GM21529 (cell line): ENCODE results near the gene SORBS2.
A peak's percentile ranks its signal among the peaks of the same experiment; 100 is the strongest.

ENCODE experiments used
- ATAC-seq: cut with Tn5 transposase; IDR thresholded peaks from one replicate; pipeline ENCODE4 v1.9.1; 2021; ENCODE audit not compliant: unreplicated experiment

SORBS2 gene

DNA sequence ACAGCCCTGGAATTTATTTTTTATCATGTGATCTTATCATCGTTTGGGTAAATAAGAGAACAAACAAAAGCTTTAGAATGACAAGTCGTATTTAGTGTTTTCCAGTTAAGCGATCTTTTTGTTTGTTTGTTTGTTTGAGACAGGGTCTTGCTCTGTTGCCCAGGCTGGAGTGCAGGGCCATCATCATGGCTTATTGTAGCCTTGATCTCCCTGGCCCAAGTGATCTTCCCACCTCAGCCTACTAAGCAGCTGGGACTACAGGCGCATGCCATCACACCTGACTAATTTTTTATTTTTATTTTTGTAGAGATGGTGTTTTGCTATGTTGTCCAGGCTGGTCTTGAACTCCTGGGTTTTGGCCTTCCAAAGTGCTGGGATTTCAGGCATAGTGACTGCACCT lies 219.6 kb downstream of the SORBS2 start:
- ATAC-seq, result no peak

GRCh38 chr4:185591679-185592141 lies 220.3 kb downstream of the SORBS2 start:
- no peak for ATAC-seq

- ATAC-seq, result no peak
These were observed 221.0 kb downstream of the SORBS2 start for GRCh38 chr4:185590982-185591381.

DNA sequence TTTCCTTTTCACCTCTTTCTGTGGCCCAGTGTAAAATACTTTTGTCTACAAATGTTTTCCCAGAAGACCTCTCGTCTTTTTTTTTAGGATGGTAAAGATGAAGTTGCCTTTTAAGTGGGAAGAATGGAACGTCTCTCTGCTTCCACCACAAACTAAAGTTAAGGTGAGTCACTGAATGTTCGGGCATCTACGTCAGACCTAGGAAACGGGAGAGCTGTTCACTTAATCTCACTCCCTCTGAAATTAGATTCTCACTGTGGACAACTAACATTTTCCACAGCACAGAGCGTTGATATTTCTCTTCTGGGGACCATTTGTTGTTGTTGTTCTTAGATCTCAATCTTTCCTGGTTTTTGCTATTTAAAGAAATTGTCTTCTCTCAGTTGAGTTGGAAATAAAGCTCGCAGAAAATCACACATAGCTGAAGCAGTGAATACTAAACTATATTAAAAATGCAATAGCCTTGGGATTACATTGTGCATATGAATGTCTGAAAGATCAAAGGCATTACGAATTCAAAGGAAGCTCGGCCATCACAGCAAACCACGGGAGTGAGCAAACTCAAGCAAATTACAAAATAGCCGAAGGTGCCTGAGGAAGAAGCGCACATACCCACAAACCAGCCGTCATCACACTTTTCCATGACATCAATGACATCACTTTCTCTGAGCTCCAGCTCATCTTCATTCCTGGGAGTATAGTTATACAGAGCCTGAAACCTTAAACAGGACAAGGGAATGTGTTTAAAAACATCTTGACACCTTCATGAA lies 222.7 kb downstream of the SORBS2 start:
- ATAC-seq, result no peak

DNA sequence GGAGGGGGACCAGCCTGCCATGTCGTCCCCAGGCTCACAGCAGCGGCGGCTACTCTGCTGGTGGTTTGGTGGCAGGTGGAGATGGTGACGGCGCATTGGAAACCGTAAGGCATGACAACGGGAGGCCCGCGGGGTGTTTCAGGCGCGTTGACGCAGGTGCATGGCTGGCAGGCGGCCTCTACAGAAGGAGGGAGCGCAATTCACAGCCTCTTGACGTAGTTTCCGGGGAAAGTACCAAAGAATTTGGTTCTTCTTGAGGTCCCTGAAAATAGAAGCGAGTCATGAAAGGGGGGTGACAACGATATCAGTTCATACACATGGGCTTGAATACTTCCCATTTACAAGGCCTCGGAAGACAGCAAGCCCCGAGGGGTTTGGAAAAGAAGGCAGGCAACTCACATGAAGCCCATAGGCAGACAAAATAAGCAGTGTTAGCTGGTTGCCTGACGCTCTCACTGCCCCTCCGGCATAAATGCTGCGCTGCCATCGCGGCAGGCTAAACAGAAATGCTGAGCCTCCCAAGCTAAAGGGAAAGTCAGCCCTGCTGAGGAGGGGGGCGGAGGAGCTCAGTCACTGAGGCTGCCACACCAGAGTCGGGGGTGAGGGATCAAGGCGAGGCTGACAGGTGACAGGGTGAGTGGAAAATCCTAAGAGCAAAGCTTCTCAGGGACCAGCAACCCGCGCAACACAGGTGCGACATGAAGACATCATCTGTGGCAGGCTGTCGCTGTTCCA lies 224.4 kb downstream of the SORBS2 start:
- ATAC-seq, result peak; percentile 99

DNA sequence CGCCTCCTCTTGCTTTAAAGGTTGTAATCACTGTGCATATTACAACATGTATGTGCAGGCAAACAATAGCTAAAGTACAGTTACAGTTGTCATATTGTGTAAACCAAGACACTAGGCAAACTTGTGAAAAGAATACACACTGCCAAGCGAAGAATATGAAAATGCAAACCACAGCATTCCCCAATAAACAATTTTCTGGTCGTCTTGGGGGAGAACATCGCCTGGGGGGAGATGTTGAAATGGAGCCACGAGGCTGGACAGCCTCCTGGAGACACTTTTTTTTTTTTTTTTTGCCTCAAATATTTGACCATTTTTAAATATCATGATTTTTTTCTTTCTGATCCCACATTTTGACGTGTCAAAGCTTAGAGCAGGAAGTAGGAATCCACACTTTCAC lies 225.0 kb downstream of the SORBS2 start:
- ATAC-seq, result no peak

- no peak for ATAC-seq
These were observed 226.8 kb downstream of the SORBS2 start for GRCh38 chr4:185585211-185585610.

DNA sequence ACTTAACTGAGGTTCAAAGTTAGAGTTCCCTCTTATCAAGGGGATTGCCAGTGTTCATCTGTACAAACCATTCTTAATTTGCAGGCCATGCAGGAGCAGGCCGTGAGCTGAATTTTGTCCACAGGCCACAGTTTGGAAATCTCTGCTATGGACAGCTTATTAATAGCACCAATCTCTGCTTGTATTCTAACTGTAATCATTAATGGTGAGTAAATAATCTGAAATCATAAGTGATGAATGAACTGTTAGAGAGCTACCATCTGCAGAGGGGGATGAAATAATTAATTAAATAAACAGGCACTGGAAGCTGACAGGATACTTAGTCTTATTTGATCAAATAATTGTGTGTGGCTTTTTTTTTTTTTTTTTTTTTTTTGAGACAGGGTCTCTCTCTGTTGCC lies 228.2 kb downstream of the SORBS2 start:
- ATAC-seq, result no peak

- ATAC-seq, result no peak
These were observed 229.2 kb downstream of the SORBS2 start for GRCh38 chr4:185582651-185583400.

DNA sequence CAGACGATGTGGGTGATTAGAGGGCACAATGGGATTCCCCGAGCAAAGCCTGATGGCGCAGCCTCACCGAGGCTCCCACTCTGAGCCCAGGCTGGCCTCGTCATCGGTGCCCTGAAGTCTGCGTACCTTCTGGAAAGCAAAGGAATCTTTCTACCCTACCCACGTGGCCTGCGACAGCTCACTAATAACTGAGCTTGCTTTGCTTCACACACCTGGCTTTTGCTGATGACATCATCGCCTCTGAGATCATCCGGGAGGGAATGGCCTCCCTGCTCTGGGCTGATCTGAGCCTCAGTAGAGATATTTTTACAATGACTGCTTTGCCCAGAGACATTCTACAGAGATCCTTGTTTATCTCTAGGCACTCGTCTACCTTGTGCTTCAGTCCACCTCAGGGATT lies 231.3 kb downstream of the SORBS2 start:
- ATAC-seq, result no peak

- no peak for ATAC-seq
These were observed 233.7 kb downstream of the SORBS2 start for GRCh38 chr4:185578284-185578683.

DNA sequence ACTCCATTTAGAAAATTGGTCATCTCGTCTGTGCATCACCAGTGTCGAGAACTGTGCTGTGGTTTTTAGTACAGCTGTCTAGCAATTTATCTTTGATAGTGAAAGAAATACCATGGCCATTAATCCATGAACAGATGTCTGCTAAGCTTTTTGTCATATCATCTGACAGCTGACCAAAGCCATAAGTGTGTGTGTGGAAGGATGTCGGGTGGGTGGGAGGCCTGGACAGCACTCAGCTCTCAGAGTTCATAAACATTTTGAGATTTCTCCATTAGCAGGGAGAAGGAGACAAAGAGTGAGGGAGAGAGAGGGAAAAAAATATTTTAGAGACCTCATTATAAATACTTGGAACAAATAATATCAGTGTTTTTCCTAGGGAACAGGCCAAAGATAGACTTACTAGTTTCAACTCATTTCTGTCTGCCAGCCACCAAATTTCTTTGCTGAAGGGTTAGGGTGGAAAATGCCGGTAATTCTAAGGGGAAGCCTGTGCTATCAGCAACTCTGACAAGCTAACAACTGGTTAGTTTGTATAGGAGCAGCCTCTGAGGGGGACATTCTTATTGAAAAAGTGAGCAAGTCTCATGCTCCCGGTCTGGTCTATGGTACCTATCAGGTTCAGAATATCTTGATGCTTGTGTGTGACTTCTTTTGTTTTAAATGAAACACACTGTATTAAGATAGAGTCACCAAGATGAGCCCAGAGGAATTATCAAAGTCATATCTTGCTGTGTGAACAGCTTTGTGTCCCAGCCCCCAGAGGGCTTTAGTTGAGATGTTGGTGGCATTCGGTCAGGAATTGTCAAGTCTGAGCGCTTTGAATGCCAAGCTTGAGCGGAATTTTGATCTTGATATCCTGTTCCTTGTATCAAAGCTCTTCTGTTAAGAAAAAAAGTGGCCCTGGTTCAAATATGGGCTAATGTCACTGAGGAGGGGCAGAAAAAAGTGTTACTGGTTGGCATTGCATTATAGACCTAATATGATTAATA lies 234.7 kb downstream of the SORBS2 start:
- ATAC-seq, result no peak

GRCh38 chr4:185576314-185576961 lies 235.6 kb downstream of the SORBS2 start:
- no peak for ATAC-seq

GRCh38 chr4:185573651-185574199 lies 238.3 kb downstream of the SORBS2 start:
- ATAC-seq, result no peak

DNA sequence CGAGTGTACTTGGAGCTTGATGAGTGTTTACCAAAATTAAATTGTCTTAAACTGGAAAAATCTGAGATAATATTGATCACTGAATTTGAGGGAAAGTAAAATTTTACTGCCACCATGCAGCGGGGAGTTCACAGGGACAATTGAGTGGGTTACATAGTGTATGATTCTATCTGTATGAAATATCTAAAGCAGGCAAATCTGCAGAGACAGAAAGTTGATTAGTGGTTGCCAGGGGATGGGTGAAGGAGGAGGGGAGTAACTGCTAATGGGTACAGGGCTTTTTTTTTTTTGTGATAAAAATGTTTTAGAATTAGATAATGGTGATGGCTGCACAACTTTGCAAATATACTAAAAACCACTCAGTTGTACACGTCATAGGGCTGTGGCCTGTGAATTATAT lies 241.3 kb downstream of the SORBS2 start:
- no peak for ATAC-seq

GRCh38 chr4:185567381-185568376 lies 244.3 kb downstream of the SORBS2 start:
- no peak for ATAC-seq

DNA sequence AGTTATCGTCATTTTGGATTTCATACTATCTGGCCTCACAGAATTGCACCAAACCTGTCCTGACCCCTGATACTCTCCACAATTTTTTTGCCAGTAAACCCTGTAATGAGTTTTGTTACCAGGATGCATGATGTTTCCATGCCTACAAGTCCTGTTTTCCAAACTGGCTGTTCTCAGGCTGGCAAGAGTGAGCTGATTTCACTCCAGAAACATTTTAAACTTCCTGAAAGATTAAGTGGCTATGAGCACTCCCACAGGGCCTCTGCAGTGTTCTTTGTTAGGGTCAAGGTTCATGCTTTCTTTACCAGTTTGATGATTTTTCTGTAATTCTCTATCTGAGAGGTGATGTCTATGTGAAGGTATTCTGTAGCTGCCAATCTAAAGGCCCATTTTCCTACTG lies 245.0 kb downstream of the SORBS2 start:
- no peak for ATAC-seq

DNA sequence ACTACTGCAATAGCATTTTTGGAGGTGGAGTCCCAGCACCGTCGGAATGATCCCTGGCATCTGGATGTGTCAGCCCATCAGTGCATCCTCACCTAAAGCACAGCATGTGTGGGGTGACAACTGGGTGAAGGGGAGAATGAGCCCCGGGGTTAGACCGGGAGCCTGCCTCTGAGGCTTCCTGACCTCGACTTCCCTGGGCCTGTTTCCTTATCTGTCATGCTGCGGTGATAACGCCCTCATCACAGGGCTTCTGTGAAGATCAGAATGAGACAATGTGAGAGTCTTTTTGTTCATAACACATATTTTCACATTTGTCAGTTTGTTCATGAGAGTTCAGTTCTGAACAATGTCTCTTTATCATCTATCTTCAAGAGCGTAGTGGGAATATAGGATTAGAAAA lies 245.6 kb downstream of the SORBS2 start:
- ATAC-seq, result peak; percentile 77
